Measurements from ENCODE around the gene ANKRD44.

- TF ChIP-seq CTCF (conservative IDR thresholded peaks at IDR 0.05 in 1 of 2, IDR thresholded peaks at IDR 0.05 in 1 of 2; ENCODE audit: extremely low read depth in 1 of 2, insufficient read depth in 1 of 2, low read depth in 1 of 2, low read length in 2 of 2) (no peak), EZH2 (IDR thresholded peaks at IDR 0.05; ENCODE audit: borderline replicate concordance, low read length) (no peak)
Observed at GRCh38 chr2:197357986-197358385, 47.4 kb upstream of the ANKRD44 start.

All from mammary epithelial cell (primary cell).